HepG2 (cell line): ENCODE data around the gene TCF20.

Source experiments
- AHDC1 ChIP-seq: sonication (generic); formaldehyde crosslinking; IDR thresholded peaks from 2 replicates; pipeline ENCODE4 v1.5.1; 2020; ENCODE audit warnings: mild to moderate bottlenecking, missing genetic modification reagents, borderline replicate concordance
- CBX5 ChIP-seq: sonication (generic); formaldehyde crosslinking; IDR thresholded peaks from 2 replicates; pipeline ENCODE4 v1.4.0; 2020; ENCODE audit warnings: missing genetic modification reagents, borderline replicate concordance
- EZH2 ChIP-seq: conservative IDR thresholded peaks from 2 replicates; pipeline ENCODE4 v1.6.1; 2012; ENCODE audit warnings: mild to moderate bottlenecking, low read depth, low read length, moderate library complexity
- JUN ChIP-seq: sonication (generic); formaldehyde crosslinking; IDR thresholded peaks from 2 replicates; pipeline ENCODE4 v1.4.0; 2020; ENCODE audit warnings: mild to moderate bottlenecking, missing genetic modification reagents
- JUNB ChIP-seq: sonication (generic); formaldehyde crosslinking; IDR thresholded peaks from 2 replicates; pipeline ENCODE4 v1.8.0; 2022; ENCODE audit warnings: missing genetic modification reagents, mild to moderate bottlenecking, borderline replicate concordance
- POLR2A ChIP-seq, 2 experiments: IDR thresholded peaks; 2 replicates each; pipeline ENCODE4 v1.6.1; 2011; ENCODE audit warnings: low read depth in 2 of 2, low read length in 2 of 2, mild to moderate bottlenecking in 1 of 2, moderate library complexity in 1 of 2; ENCODE audit not compliant: insufficient read depth in 1 of 2
- POLR2AphosphoS5 ChIP-seq: IDR thresholded peaks from 2 replicates; pipeline ENCODE4 v1.6.1; 2012; ENCODE audit warnings: low read depth, low read length
- RBFOX2 ChIP-seq: fragments of 200-400 bp; formaldehyde crosslinking; IDR thresholded peaks from 2 replicates; pipeline ENCODE4 v1.6.1; 2017; ENCODE audit warnings: low read depth, mild to moderate bottlenecking, low read length

- TF ChIP-seq EZH2 (no peak), JUN (CRISPR knock-in tag) (no peak), POLR2AphosphoS5 (no peak), RBFOX2 (no peak), CBX5 (CRISPR knock-in tag) (no peak), AHDC1 (CRISPR knock-in tag) (no peak), JUNB (no peak), POLR2A (IDR thresholded peaks at IDR 0.05; ENCODE audit: insufficient read depth in 1 of 2, low read depth in 2 of 2, low read length in 2 of 2) (no peak)
Observed at GRCh38 chr22:42308892-42309468, 38.5 kb upstream of the TCF20 start.
